ENCODE measurements around the gene AKT3.
"Not testable (repeated sequence)": the region's sequence is repeated elsewhere in the genome, so short reads cannot be mapped to it uniquely, and the experiment has no call there.

Gene AKT3

DNA sequence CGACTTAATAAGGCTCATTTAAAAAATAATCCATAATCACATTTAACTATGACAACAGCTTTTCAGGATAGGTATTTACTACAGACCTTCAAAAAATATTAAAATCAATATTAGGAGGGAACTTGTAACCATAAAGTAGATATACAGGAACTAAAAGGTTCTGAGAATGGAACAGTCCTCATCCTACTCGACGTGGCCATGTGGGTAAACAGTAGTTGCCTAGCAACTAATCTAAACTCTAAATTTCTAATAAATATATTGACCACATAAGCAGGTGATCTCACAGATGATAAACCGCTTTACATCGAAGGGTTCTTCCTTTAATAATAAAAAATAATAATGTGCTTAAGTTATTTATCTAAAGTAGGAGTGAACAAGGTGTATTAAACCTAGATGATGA is 7.9 kb downstream of the AKT3 start:
- no peak for DNase-seq (ENCODE audit: low read depth, low spot score)

DNA sequence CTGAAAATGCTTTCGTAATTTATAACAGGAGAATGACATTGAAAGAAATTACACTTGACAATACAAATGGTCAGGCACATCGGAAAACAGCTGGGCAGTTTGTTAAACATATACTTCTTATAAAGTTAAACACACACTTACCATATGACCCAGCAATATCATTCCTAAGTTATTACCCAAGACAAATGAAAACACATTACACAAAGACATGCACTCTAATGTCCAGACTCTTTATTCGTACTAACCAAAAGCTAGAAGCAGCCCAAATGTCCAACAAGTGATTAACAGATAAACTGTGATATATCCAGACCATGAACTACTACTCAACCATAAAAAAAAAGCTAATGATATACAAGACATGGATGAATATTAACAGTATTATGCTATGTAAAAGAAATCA is 8.5 kb downstream of the AKT3 start:
- no peak for DNase-seq (ENCODE audit: low read depth, low spot score)

DNA sequence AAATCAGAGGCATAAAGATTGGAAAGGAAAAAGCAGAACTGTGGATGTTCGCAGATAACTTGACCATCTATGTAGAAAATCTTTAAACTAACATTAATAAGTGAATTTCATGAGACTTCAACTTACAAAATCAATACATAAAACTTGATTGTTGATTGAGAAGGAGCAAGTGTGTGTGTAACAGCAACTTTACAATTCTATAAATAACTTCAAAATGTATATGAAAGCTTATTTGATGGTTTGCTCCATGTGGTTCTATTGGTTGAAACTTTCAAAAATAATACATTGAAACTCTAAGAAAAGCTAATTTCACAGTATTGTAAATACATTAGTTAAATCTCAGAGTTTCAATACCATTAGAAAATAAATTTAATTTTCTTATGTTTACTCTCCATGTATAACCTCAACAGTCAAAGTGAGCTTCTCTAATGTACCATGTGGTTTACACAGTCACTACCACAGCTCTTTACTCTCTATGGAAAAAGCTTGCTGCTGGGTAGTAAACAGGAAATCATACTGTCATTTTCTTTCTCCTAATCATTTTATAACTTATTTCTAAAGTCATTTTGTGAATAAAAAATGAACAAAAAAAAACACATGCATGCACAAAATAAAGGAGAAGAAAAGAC is 12.0 kb downstream of the AKT3 start:
- no peak for DNase-seq (ENCODE audit: low read depth, low spot score)

DNA sequence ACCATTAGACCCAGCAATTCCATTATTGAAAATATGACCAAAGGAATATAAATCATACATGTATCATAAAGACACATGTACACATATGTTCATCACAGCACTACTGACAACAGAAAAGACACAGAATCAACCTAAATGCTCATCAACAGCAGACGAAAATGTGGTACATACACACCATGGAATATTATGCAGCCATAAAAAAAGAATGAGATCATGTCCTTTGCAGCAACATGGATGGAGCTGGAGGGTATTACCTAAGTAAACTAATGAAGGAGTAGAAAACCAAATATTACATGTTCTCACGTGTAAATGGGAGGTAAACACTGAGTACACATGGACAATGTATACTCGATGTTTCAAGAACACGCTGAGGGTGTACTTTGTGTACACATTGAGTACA is 15.9 kb downstream of the AKT3 start:
- no peak for DNase-seq (ENCODE audit: low read depth, low spot score)

DNA sequence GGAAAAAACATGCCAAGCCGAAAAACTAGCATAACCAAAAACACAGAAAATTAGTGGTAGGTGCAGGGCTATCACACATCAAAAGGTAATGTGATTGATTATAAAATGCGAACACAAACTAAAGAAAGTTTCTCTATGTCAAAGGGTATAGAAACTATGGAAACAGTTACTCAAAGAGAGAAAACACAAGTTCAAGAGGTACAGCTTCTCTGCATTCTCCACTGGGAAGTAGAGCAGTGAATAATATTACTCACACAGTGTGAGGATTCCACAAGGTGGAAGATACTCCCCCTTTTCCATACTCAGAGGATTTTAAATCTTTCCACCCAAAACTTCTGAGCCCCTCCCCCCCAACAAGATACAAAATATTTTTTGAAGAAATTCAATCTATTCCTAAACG is 18.6 kb downstream of the AKT3 start:
- no peak for DNase-seq (ENCODE audit: low read depth, low spot score)

DNA sequence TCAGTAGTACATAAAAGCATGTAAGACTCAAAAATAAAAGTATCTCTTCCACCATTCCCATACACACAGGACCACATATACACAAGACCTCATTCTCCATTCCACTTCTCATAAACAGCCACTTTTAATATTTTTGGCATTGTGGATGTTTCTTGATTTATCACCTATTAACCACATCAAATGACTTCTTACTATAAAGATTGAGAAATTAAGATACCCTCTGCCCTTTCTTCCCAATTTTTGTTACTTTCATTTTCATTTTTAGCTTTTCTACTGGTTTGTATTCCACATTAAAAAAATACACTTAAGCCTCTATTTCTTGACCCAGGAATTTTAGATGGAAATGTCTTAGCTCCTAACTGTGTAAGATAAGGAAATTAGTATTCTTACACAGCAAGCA is 22.8 kb downstream of the AKT3 start:
- no peak for DNase-seq (ENCODE audit: low read depth, low spot score)

DNA sequence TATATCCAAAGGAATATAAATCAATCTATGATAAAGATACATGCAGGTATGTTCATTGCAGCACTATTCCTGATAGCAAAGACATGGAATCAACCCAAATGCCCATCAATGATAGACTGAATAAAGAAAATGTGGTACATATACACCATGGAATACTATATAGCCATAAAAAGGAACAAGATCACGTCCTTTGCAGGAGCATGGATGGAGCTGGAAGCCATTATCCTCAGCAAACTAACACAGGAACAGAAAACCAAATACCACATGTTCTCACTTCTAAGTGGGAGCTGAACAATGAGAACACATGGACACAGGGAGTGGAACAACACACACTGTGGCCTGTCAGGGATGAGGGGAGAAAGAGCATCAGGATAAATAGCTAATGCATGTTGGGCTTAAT is 25.1 kb downstream of the AKT3 start:
- DNase-seq (ENCODE audit: low read depth, low spot score): not testable (repeated sequence)

DNA sequence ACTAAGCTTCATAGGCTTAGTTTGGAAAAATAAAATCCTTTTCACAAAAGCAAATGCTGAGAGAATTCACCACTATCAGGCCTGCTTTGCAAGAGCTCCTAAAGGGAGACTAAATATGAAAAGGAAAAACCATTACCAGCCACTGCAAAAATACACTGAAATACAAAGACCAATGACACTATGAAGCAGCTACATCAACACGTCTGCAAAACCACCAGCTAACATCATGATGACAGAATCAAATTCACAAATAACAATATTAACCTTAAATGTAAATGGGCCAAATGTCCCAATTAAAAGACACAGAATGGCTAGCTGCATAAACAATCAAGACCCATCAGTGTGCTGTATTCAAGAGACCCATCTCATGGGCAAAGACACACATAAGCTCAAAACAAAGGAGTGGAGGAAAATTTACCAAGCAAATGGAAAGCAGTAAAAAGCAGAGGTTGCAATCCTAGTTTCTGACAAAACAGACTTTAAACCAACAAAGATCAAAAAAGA is 28.8 kb downstream of the AKT3 start:
- DNase-seq (ENCODE audit: low read depth, low spot score): no peak

DNA sequence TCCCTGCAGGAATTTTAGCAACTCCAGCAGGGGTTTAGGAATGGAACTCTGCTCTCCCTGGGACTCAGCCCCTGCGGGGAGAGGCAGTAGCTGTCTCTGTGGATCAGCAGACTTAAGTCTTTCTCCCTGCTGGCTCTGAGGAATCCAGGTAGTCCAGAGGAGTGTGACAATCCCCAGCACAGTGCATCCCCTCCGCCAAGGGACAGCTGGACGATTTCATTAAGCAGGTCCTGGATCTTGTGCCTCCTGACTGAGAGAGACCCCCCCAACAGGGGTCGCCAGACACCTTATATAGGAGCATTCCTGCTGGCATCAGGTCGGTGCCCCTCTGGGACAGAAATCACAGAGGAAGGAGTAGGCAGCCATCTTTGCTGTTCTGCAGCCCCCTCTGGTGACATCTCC is 30.6 kb downstream of the AKT3 start:
- no peak for DNase-seq (ENCODE audit: low read depth, low spot score)

DNA sequence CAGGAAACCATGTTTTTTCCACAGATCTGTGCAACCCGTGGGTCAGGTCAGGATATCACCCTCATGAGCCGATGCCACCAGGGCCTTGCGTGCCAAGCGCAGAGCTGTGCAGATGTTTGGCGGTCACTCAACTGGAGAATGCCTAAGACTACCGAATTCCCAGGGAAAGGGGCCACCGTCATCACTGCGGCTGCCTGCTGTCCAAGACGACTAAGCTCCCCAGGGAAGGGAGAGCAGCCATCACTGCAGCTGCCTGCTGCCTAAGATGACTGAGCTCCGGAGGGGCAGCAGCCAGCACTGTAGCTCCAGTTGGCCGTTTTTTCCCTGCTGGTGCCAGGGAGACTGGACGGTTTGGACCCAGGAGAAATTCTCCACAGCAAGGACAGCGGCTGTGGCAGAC is 31.1 kb downstream of the AKT3 start:
- DNase-seq (ENCODE audit: low read depth, low spot score): no peak

DNA sequence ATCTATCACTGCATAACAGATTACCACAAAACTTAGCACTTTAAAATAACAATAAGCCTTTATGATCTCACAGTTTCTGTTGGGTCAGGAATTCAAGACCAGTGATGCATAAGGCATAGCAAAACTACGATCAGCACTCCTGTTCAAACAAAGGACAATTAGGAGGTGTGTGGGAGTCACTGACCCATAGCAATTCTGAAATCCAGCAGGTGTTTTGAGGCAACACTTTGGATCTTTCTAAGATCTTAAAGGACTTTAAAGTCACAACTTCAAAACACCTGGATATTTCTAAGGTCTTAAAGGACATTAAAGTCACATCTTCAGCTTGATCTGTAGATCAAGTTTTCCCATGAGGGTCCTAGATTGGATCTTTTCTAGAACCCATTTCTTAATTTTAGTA is 35.3 kb downstream of the AKT3 start:
- no peak for DNase-seq (ENCODE audit: low read depth, low spot score)

DNA sequence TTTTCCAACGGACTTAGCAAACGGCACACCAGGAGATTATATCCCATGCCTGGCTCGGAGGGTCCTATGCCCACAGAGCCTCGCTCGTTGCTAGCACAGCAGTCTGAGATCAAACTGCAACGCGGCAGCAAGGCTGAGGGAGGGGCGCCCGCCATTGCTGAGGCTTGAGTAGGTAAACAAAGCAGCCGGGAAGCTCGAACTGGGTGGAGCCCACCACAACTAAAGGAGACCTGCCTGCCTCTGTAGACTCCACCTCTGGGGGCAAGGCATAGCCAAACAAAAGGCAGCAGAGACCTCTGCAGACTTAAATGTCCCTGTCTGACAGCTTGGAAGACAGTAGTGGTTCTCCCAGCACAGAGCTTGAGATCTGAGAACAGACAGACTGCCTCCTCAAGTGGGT is 42.7 kb downstream of the AKT3 start:
- DNase-seq (ENCODE audit: low read depth, low spot score): not testable (repeated sequence)

DNA sequence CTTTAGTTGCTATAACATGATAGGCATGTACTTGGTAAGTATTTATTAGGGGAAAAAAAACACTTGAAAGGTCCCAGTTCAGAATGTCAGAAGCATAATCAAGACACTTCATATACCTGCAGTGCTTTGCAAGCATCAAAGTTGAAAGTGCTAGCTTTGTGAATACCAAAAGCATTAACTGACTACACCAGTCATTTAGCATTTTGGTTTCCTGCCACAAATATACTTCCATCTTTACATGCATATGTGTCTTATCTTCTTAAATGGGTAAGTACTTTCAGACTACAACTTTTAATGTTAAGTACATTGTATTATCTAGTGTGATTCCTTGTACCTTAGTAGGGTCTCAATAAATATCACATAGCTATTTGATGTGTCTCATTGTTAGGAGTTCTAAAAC is 43.7 kb downstream of the AKT3 start:
- DNase-seq (ENCODE audit: low read depth, low spot score): no peak

DNA sequence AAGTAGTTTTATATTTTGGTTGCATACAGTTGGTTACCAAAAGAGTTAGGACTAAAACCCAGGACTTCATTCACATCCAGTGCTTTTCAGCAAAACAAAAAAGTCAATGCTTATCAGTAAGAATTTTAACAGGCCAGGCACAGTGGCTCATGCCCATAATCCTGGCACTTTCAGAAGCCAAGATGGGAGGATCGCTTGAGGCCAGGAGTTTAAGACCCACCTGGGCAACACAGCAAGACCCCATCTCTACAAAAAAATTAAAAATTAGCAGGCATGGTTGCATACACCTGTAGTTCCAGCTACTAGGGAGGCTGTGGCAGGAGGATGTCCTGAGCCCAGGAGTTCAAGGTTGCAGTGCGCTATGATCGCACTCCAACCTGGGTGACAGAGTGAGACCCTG is 47.3 kb downstream of the AKT3 start:
- no peak for DNase-seq (ENCODE audit: low read depth, low spot score)

DNA sequence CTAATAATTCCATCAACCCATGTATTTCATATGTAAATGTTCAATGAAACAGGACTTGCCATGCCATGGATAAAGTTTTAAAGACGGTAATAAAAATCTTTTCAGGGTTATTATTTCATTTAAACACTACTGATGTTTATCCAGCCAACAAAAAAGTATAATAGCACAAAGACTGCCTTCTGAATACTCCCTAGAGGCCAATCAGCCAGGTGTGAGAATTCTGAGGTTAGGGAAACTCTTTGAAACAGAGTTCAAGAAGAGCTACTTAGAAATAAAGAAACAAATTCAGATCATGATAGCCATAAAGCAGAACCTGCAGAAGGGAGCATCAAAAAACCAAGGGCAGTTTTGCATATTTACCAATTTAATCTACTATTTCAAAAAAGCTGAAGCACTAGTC is 48.7 kb downstream of the AKT3 start:
- no peak for DNase-seq (ENCODE audit: low read depth, low spot score)

DNA sequence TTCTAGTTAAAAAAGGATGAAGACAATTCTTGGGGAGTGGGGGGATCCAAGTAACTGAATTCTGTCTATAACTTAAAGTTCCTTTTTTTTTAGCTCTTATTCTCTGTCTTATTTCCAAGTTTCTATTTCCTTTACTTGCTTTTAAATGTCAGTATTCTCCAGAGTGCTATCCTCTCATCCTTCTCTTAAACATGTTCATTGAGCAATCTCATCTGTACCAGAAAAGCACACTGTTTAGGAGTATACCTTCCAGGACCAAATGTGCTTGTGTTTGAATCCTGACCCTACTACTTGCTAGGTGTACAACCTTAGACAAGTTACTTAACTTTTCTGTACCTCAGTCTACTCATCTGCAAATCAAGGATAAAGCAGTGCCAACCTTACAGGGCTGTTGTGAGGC is 50.1 kb downstream of the AKT3 start:
- DNase-seq (ENCODE audit: low read depth, low spot score): no peak

DNA sequence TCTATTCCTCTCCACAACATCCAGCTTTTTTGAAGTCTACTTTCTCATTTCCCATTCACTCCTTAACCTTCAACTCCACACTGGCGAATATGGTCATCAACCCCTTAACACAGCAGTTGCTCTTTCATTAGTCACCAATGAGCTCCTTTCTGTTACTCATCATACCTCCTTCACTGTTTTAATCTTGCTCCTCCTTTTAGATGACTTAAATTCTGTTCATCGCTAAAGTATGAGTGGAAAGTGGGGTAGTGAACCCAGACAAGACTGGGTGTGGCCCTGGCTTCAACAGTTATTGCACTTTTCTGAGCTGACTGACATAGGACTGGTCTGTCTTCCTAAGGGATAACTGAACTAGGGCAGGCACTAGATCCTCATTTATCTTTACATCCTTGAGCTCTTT is 51.3 kb downstream of the AKT3 start:
- no peak for DNase-seq (ENCODE audit: low read depth, low spot score)

DNA sequence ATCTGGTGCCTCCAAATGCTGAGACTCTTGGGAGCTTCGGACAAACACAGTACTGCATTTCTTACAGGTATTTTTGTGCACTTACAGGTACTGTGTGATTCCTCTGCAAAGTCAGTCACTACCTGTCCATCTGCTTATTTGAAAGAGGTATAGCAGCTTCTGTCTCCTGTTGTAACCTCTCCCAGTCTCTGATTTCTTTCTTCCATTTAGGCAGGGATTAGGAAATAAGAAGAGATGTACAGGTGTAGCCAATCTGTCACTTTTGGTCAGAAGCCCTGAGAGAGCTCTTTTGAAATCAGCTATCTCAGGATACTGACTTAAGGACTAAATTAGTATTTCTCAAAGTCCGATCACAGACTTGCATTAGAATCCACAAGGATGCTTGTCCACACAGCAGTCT is 54.0 kb downstream of the AKT3 start:
- DNase-seq (ENCODE audit: low read depth, low spot score): no peak

DNA sequence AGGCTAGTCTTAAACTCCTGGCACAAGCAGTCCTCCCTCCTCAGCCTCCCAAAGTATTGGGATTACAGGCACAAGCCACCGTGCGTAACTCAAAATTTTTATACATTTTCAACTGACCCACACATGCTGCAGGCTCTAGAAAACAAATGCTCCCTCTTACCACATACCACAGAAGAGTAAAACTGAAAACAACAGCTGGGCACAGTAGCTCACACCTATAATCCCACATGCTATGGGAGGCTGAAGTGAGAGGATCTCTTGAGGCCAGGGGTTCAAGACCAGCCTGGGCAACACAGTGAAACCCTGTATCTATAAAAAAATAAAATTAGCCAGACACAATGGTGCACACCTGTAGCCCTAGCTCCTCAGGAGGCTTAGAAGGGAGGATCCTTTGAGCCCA is 56.7 kb downstream of the AKT3 start:
- DNase-seq (ENCODE audit: low read depth, low spot score): no peak

DNA sequence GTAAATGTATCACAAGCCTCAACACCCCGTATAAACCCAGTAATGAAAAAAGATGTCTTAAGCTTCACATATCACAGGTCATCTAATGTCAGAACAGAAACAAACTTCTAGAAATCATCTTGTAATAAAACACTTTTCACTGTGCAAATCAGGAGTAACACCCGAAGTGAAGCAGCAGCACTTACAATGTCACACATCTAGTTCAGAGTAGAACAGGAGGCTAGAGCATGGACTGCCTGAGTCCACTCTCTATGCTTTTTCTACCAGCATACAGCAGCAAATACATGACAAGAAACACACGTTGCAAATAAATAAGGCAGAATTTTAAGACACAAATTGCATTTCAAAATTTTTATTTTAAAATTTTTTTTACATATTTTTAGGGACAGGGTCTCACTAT is 57.2 kb downstream of the AKT3 start:
- no peak for DNase-seq (ENCODE audit: low read depth, low spot score)

DNA sequence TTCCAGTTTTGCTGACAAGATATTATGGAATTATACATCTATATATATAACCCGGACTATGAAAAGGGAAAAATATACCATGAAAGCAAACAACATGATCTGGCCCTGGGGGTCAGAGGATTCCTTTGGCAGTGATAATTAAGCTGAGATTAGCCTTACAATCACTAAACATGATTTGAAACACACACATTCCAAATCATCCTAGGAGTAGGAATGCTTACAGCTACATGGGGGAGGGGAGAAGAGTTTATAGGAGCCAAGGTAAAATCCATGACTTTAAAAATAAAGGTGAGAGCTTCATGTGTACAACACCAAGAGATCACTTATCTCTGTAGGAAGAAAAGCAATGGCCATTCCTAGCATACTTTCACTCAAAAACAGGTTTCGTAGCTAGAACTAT is 57.6 kb downstream of the AKT3 start:
- DNase-seq (ENCODE audit: low read depth, low spot score): no peak

DNA sequence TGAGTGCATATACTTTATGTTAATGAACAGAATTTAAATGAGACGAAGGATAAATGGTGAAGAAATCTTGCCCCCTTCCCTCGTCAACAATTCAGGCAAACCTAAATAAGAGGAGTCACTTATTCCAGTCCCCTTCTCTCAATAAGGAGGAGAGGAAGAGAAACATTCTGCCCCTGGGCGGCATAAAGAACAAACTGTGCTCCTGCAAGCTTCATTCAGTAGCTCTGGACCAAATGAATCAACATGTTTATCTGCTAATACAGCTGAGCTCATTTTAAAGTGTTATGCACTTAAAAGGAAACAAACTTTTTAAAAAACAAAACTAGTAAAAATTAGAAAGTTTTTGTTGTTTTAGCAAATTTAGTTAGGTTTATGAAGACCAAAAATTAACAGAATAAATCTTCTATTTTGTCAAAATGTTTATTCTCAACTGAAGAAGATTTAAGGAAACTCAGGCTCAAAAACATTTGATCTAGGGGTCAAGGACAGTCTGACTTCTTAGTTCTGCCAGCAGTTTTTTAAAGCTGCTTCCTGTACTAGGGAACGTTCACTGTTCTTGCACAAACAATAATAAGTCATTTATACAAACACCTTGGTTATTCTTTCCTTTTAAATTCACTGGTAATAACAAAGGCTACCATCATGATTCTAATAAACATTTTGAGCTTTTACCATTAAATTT is 58.3 kb downstream of the AKT3 start:
- no peak for DNase-seq (ENCODE audit: low read depth, low spot score)

DNA sequence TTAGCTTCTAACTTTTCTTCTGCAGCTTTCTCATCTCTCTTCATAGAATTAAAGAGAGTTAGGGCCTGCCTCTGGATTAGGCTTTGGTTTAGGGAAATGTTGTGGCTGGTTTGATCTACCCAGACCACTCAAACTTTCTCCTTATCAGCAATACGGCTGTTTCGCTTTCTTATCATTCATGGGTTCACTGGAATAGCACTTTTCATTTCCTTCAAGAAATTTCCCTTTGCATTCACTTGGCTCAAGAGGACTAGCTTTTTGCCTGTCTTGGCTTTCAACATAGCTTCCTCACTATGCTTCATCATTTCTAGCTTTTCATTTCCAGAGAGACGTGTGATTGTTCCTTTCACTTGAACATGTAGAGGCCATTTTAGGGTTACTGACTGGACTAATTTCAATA is 59.6 kb downstream of the AKT3 start:
- no peak for DNase-seq (ENCODE audit: low read depth, low spot score)

DNA sequence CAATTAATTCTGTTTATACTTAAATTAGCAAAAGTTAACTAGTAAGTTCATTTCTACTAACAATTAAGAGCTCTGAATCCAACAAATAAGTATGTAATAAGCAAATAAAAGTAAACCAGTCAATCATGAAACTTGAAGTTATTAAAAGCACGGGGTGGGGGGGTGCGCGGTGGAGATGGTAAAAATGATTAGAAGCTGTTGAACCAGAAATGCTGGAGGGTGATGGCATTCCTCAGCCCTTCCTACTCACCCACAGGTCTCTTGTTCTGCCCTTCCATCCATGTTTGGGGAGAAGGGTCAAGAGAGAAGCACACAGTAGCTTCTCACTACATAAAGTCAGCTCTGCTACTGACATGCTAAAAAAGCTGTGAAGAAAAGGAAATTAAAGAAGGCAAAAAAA is 63.5 kb downstream of the AKT3 start:
- DNase-seq (ENCODE audit: low read depth, low spot score): no peak
